GM21360 (cell line): Measurements from ENCODE around the gene SPEF1.
A peak's percentile ranks its signal among the peaks of the same experiment; 100 is the strongest.
"Not testable (repeated sequence)": the region's sequence is repeated elsewhere in the genome, so short reads cannot be mapped to it uniquely, and the experiment has no call there.

Experiments
- ATAC-seq: cut with Tn5 transposase; IDR thresholded peaks from one replicate; pipeline ENCODE4 v1.9.1; 2021; ENCODE audit warnings: mild to moderate bottlenecking, moderate library complexity; ENCODE audit not compliant: unreplicated experiment

The SPEF1 gene

DNA sequence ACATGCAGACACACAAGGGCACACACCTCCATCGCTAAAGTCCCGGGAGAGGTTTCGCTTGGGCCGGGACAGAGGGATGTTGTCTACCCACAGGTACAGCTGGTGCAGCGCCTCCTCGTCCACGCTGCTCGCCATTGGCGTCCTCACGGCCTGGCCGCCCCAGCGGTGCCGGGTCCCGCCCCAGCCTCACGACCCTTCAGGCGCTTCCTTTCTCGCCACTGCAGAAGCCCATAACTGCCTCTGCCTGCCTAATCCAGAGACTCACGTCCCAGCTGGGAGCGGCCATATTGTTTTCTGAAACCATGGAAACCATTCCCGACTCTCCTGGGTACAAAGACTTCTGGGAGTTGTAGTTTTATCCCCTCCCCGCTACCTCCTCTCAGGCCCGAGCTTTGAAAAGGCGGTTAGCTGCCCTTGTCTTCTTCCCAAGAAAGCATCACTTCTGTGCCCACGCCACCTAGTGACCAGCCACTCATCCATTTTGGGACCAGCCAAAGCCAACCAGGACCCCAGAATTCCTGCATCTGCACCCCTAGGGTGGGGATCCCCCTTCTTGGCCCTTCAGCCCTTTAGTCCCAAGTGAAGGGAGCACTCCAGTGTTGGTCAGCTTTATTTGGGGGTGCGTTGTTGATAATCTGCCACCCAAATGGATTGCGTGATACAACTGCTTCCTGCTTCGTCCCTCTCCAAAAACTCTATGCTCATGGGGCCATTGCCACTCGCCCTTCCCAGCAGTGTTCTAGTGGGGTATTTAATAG, at the start of gene SPEF1:
SPEF1 (minus strand) TSS at position 296 of the 758 bp plus-strand sequence; CDS start at position 135, 161 bp downstream.
- peak; percentile 55 for ATAC-seq

DNA sequence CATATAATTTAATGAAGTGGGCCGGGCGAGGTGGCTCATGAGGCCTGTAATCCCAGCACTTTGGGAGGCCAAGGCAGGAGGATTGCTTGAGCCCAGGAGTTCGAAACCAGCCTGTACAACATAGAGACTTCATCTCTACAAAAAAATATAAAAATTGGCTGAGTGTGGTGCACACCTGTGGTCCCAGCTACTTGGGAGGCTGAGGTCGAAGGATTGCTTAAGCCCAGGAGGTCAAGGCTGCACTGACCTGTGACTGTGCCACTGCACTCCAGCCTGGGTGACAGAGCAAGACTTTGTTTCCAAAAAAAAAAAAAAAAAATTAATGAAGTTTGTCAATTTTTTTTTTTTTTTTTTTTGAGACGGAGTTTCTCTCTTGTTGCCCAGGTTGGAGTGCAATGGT, 48.6 kb upstream of the SPEF1 start:
- ATAC-seq = not testable (repeated sequence)

DNA sequence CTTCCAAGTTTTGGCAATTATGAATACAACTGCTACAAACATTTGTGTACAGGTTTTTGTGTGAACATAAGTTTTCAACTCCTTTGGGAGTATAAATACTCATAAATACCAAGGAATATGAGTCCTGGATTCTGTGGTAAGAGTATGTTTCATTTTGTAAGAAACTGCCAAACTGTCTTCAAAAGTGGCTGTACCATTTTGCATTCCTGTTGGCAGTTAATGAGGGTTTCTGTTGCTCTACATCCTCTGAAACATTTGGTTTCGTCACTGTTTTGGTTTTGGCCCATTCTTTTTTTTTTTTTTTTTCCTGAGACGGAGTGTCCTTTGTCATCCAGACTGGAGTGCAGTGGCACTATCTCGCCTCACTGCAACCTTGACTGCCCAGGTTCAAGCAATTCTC, 47.5 kb upstream of the SPEF1 start:
- ATAC-seq = no peak

DNA sequence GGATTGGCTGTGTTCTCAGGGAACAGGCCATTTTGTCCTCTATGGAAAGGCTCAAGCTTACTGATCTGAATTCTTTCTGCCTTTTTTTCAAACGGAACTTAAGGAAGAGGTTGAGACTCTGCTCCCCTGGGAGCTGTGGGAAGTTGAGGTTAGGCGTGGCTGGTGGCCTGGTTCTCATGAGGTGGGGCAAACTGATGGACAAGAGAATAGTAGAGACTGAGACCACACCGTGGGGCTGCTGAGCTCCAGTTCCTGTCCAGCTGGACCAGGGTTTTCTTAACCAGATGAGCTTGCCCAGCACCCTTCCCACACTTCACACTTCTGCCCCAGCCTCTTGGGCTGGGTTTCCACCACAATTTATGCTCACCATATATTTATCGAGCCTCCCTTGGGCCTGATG, 45.2 kb upstream of the SPEF1 start:
- ATAC-seq = no peak

GRCh38 chr20:3825526-3825925, 44.3 kb upstream of the SPEF1 start:
- no peak for ATAC-seq

DNA sequence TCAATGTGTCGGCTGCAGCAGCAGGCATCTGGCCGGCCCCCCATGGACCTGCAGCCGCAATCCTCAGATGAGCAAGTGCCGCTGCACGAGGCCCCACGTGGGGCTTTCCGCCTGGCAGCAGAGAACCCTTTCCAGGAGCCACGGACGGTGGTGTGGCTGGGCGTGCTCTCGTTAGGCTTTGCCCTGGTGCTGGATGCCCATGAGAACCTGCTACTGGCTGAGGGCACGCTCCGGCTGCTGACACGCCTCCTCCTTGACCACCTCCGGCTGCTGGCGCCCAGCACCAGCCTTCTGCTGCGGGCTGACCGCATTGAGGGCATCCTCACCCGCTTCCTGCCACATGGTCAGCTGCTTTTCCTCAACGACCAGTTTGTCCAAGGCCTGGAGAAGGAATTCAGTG, 42.6 kb upstream of the SPEF1 start:
- no peak for ATAC-seq

GRCh38 chr20:3821996-3822395, 40.7 kb upstream of the SPEF1 start:
- ATAC-seq = no peak

- no peak for ATAC-seq
These were observed 39.9 kb upstream of the SPEF1 start for GRCh38 chr20:3820901-3821727.

- ATAC-seq = peak; percentile 73
These were observed 39.0 kb upstream of the SPEF1 start, which contains the start of gene AP5S1 for GRCh38 chr20:3820048-3820900. AP5S1 (plus strand) TSS chr20:3820547; CDS start chr20:3822118, 1,571 bp downstream.

DNA sequence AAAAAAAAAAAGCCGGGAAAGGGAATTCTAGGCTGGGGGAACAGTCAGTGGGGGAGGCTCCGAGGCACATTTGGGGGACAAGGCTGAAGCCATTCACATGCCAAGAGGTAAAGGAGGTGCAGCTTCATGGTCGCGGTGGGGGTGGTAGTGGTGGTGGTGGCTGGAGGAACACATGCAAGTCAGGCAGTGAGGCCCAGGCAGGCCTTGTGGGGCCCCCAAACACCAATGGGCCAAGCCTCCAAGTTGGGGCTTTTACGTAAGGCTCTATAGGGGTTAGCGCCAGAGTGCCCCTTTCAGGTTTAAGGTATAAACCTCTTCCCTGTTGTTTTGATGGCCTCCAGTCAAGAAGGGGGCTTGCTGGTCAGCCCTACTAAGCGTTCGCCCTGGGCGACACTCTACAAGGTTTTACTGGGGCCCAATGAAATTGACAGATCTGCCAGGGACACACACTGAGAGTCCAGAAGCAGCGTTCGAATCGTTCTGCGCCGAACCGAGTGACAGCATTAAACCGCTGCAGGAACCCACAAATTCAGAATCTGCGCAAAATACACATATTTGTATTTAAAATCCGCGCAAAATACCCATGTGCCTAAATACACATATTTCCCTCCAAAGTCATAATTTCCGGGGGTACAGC, 38.3 kb upstream of the SPEF1 start:
- ATAC-seq = no peak

DNA sequence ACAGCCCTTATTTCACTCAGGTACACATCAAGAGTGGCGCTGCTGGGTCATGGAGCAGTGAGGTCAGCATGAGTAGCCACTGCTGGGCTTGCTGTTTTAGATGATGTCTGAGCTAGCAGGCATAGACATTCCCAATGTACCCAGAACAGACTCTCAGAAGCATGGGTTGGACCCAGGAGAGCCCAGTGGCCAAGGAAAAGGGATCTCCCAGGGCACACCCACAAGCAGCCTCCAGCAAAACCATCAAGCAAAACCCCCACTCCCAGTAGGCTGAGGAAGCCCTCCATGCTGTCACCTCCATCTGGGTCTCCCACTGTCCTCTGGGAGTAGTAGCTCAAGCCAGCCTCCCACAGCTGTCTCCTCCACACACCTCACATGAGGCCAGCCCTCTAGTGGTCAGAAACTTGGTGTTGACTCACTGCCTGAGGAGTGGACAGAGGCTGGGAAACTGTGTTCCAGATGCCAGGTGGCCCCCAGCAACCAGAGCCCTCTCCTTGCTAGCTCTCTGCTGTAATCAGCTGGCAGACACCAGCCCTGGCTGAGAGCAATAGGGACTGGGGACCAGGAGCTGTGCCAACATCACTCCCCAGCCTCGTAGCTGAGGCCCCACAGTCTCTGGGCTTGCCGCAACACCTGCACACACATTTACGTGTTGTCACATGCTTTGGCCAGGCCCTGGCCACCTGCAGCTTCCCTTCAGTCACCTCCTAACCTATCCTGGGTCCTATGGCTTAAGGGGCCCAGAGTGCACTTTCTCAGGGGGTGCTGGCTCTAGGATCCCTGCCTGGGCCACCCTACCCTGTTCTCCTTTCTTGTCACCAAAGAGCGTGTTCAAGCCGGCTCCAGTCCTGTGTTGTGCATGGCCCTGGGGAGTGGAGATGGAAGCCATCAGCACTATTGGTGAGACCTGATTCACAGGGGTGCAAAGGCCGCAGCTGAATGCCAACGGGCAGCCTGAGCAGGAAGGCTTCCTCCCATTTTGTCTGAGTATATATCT, 37.2 kb upstream of the SPEF1 start:
- ATAC-seq = no peak

DNA sequence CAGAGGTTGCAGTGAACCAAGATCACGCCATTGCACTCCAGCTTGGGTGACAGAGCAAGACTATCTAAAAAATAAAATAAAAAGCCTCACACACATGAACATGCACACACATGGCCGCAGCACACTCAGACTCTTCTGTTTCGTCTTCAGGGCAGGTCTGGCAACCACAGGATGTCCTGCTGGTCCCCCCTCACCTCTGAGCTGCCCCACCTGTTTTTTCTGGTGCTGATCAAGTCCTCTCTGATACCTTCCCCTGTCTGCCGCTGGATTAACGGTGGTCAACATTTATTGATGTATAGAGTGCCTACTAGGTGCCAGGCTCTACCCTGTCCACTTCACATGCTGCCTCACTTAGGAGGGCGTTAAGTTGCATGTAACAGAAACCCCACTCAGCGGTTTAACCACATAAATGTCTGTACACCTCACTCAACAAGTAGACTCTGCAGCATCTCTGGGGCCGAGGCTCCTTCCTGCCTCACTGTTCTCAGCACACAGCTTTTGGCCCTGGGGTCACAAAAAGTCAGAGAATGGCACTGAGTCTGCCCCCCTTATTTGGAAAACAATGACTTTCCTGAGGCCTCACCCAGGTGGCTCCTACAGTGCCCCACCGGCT, 34.6 kb upstream of the SPEF1 start:
- ATAC-seq = no peak

DNA sequence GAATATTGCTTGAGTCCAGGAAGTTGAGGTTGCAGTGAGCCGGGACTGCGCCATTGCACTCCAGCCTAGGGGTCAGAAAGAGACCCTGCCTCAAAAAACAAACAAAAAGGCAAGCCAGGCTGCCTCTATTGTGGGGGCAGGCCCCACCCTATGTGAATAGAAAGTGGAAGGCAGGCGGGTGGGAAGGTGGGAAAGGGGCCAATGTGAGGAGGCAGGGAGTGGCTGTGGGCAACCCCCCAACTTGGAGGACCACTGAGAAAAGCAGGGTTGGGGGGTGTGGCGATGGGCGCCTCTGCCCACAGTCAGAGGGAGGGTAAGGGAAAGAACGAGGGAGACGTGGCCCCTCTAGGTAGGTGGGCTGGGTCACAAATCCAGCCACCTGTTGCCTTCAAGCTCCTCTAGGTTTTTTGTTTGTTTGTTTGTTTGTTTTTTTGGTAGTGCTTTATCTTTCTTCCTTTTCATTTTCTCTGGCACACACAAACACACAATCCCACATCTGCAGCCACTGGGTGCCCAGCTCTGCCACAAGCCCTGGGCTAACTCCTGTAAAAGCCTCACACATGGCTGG, 33.8 kb upstream of the SPEF1 start:
- no peak for ATAC-seq

GRCh38 chr20:3813848-3814581, 32.8 kb upstream of the SPEF1 start:
- ATAC-seq = no peak

DNA sequence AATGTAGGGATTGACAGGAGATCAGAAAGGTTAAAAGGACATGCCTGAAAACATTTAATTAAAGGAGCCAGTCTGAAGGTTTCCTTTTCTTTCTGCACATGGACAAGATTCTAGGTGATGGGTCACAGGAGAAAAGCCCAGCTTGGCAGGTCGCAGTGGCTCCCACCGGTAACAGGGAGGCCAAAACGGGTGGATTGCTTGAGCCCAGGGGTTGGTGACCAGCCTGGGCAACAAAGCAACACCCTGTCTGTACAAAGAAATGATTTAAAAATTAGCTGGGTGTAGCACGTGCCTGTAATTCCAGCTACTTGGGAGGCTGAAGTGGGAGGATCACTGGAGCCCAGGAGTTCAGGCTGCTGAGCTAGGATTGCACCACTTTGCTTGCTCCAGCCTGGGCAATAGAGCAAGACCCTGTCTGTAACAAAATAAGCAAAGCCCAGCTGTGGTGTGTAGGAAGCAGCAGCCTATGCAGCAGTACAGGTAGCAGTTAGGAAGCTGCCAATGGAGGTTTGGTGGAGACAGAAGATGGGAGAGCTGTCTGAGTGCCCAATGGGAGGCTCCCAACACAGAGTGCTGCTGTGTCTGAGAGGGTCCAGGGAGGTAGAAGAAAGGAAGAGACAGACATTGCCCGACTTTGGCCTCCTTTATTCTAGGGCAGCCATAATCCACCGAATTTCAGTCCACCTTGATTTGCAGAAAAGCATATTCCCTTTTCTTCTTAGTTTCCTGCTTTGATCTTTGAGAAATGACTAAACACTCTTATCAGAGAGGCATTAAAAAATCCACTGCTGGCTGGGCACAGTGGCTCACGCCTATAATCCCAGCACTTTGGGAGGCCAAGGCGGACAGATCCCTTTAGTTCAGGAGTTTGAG, 32.0 kb upstream of the SPEF1 start:
- no peak for ATAC-seq

GRCh38 chr20:3812259-3812681, 31.0 kb upstream of the SPEF1 start:
- no peak for ATAC-seq
